ENCODE measurements around the gene FADS2.
"Not testable (repeated sequence)": the region's sequence is repeated elsewhere in the genome, so short reads cannot be mapped to it uniquely, and the experiment has no call there.

FADS2 gene

DNA sequence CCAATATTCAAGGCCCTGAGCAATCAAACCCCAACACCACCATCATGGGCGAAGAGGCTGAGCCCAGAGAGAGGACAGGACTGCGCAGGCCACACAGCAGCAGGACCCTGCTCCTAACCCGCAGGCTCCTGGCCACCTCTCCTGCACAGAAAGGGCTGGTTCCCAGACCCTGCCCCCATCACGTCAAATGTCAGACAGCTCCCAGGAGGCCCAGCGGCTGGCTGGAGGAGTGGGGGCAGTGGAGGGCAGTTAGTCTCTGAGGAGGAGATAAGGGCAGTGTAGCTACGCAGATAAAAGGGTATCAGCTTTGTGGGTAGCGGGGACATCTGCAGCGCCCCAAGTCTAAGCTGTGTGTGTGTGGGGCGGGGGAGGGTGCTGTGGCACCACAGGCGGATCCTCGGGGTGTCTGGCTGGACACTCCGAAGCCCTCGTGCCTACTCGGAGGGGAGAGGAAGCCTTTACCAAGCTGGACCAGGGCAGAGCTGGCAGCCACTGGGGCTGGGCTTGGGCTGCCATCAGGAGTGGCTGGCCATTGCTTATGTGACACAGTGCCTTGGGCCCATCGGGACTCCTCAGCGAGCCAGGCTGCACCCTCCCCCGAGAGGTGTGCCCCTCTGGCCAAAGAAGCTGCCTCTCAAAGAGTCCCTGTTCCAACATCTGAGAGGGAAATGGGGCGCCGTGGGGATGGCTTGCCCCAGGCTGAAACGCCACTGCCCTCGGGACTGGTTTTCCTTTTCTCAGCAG, 41.8 kb downstream of the FADS2 start:
- DNase-seq = no peak

DNA sequence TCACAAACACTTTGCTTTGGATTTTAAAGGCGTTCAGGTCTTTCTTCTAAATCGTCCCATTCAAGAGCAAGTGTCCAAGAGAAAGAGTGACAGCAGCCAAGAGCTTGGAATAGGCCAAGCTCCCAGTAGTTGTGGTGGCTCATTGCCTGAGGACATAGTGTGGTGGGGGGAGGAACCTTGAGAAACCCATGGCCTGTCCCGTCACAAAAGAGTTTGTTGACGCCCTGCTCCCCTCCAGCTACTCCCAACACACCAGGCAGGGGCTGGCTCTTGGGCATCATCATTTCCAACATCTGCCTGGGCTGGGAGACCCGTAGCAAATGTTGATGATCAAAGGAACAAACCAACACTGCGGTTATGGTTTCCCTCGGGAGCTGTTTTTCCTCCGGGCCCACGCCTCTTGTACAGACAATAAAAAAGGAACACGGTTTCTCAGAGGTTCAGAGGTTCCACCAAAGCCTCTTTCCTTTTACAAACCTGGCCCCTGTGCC, 42.5 kb downstream of the FADS2 start:
- DNase-seq = no peak

DNA sequence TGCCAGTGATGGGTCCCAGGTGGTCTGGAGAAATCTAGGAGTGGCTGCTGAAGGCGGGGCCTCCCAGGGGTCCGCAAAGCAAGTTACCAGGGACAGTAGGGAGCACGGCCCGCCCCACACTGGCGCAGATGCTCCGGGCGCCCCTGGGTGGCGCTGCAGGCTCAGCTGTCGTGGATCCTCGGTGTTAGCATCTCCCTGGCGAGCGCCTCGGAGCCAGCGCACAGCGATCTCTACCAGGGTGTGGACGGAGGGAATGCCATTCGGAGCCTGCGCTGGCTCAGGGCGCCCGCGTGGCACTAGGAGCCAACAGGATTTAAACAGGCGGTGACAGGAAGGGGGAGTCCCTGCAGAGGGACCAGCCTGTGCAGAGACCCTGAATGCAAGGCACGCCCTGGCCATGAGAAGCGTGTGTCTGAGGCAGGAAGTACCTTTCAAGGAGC, 43.1 kb downstream of the FADS2 start:
- DNase-seq = peak; percentile 57

DNA sequence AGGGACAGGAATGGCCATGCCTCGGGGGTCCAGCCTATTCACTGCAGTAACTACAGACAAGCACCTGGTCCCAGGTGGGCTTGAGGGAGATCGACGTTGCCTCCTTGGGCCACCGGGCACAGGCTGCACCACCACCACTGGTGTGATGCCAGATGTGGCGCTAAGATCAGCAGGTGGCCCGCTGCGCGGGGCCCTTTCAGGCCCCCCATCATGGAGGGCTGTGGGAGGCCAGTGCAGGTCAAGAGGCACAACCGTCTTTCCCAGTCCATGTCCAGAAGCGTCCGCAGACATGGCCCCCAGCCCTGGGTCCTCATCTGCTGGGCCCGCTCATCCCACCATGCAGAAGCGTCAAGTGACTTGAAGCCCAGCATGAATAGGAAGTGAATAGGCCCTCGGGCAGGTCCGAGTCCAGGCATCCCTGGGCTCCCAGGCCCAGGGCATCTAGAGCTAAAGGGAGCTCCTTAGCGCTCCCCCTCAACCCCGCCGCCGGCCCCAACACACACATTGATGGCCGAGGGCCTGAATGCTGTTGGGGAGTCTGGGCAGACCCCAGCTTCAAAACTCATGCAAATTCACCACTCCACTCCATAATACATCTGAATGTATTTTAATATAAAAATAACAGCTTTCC, 45.0 kb downstream of the FADS2 start:
- DNase-seq = no peak

DNA sequence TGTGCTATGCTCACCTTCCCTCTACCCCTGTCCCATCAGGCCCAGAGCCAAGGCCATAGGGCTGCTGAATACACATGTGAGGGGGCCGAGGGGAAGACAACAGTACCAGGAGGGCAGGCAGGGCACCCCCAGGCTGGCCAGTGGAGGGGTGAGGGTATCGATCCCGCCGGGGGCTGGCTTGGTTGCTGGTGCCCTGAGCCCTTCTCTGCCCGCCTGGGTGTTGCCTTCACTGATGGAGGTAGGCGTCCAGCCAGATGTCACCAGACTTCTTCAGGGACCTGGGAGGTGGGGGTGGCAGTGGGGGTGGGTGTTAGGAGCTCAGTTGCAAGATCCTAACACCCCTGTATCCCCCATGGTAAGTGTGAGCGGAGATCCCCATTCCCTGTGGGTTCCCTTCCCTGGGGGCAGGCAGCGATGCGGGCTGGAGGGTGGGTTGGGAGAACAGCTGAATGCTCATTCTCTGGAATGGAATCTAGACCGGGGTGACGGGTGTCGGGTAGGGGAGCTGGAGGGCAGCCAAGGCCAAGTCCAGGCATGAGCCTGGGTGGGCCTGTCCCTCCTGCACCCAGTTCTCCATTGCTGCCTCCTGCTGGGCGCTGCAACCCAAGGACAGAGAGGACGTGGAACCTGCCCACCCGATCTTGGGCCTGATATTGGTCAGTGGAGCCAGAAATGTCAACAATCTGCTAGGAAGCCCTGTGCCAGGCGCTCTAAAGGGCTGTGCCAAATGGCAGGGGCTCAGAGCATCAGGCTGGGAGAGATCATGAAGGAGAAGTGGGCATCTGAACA, 45.7 kb downstream of the FADS2 start:
- DNase-seq = no peak

DNA sequence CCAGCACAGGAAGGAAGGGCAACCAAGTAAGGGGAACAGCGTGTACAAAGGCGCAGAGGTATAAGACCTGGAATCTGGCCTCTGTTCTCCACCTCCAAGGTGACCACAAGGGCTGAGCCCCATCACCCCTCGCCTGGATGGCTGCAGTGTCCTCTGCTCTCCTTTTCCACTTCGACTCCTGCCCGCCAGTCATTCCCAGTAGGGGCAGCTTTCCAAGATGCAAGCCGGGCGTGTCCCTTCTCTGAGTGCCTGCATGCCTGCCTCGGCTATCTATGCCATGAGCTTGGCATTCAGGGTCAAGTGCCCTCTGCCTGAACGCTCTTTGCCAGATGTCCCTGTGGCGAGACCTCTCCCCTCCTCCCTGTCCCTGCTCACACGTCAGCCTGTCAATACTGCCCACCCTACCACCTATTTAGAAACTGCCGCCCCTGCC, 46.3 kb downstream of the FADS2 start:
- DNase-seq = no peak

DNA sequence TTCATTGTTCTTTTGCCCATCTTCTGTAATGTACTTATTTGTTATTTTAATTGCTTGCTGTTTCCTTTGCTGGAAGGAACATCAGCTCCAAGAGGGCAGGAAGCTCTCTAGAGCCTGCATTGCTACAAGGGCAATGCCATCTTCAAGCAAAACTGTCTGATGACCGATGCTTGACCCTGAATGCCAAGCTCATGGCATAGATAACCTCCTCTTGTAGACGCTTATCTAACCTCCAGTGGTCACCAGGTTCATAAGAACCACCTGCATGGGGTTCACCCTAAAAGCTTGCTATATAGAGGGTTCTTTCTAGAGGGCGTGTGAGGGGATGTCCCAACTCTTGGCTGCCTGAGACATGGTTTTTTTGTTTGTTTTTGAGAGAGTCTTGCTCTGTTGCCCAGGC, 46.8 kb downstream of the FADS2 start:
- DNase-seq = no peak

DNA sequence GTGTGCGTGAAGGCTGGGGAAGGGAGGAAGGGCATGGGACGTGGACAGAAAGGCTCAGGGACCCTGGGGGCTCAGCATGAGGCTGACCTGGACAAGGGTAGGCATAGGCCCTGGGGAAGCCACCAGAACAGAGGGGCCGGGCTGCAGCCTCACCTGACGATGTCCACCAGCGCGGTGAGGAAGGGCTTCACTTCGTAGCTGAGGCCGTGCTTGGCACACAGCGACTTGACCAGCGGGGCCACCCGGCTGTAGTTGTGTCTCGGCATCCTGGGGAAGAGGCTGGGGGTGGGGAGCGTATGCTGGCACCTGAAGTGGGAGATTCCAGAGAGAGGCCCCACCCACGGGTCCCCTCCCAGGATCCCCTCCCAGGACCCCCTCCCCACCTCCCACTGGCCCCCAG, 47.6 kb downstream of the FADS2 start:
- DNase-seq = no peak

DNA sequence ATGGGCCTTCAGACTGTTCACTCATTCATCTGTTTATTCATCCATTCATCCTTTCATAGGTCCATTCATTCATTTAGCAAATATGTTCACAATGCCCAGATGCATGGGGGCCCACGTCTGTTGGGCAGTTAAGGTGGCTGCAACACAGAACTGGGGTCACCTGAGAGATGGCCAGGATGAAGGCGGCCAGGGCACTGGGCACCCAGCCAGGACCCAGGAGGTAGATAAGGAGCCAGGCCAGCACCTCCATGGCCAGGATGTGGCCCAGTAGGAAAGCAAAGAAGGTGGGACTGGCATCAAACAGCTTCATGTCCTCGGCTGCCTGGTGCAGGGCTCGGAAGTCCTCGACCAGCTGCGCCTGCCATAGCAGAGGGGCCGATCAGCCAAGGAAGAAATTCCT, 51.1 kb downstream of the FADS2 start:
- no peak for DNase-seq

DNA sequence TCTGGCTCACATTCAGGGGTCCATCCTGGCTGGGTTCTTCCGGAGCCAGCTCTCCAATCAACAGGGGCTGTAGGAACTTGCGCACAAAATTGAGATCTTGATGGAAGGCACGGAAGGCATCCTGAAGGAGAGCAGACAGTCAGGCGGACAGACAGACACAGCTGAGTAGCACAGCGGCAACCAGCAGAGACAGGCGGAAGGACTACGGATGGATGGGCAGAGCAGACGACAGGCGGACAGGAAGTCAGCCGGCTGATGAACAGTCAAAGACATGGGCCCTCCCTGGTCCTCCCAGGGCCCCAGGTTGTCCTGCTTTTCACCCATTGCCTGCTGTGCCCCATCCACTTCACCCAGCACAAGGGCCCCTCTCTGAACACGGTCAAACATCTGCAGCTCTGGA, 51.9 kb downstream of the FADS2 start:
- no peak for DNase-seq

DNA sequence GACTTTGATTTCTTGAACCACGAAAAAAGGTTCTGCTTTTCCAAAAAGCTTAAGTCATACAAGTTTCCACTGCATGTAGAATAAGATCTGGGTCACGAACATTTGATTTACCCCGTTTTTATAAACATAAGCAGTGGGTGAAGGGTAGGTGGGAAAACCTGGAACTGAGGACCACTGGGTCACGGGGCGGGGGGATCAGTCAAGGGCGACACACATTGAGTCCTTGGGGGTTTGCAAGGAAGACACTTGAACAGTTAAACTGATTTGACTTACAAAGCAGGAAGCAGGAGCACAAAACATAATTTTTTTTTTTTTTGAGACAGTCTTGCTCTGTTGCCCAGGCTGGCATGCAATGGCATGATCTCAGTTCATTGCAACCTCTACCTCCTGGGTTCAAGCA, 52.4 kb downstream of the FADS2 start:
- no peak for DNase-seq

DNA sequence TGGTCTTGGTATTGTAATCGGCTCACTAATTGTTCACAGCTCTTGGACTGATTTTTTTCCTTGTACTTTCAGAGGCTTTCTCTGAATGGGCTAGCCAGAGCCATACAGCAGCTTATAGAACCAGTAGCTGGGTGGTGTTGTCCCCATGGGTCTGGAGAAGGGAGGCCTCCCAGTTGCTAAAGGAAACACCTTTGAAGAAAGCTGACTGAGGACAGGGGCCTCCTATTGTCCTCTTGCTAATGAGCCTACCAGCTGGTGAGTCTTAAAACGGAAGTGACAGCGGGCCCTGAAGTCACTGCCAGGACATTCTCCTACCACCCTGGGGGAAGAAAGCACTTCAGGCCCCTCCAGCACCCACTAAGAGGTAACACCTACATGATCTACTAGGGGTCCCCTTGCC, 53.3 kb downstream of the FADS2 start:
- DNase-seq = no peak

DNA sequence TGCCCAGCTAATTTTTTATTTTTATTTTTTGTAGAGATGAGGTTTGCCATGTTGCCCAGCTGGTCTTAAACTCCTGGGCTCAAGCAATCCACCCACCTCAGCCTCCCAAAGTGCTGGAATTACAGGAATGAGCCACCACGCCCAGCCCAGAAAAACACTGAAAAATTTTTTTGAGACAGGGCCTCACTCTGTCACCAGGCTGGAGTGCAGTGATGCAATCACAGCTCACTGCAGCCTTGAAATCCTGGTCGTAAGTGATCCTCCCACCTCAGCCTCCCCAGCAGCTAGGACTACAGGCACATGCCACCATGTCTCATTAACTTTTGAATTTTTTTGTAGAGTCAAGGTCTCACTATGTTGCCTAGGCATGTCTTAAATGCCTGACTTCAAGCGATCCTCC, 54.2 kb downstream of the FADS2 start:
- DNase-seq = not testable (repeated sequence)

DNA sequence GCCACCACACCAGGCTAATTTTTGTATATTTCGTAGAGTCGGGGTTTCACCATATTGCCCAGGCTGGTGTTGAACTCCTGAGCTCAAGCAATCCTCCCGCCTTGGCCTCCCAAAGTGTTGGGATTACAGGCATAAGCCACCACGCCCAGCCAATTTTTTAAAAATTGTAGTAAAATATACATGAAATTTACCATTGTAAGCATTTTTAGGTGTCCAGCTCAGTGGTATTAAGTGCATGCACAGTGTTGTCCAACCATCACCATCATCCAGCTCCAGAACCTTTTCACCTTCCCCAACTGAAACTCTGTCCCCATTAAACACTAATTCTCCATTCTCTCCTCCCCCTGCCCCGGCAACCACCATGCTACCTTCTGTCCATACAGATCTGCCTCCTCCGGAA, 54.8 kb downstream of the FADS2 start:
- no peak for DNase-seq

DNA sequence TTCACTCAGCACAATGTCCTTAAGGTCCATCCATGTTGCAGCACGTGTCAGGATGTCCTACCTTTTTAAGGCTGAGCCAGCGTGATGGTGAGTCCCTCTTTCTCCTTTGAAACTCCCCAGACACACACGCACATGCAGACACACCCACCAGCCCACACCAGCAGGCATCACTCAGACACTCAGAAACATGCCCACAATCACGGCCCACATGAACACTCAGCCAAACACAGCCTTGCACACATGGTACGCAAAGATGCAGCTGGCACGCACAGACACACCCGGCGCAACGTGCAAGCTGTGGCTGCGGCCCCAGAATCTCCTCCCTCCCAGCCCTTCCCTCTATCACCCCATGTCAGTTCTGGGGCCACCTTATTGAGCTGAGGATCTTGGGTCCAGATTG, 55.2 kb downstream of the FADS2 start:
- DNase-seq = no peak

DNA sequence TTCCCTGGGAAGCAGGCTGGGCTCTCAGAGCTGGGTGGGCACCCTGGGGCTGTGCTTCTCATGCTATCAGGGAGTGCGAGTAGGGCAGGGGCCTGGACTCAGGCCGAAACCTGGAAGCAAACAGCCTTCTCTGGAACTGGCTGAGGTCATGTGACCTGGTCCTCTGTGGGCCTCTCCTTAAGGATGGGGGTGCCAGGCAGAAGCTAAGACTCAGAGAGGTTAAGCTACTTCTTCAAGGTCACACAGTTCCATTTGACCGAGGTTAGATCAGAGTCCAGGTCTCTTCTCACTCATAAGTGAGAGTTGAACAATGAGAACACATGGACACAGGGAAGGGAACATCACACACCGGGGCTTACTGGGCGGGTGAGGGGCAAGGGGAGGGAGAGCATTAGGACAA, 55.8 kb downstream of the FADS2 start:
- DNase-seq = no peak

DNA sequence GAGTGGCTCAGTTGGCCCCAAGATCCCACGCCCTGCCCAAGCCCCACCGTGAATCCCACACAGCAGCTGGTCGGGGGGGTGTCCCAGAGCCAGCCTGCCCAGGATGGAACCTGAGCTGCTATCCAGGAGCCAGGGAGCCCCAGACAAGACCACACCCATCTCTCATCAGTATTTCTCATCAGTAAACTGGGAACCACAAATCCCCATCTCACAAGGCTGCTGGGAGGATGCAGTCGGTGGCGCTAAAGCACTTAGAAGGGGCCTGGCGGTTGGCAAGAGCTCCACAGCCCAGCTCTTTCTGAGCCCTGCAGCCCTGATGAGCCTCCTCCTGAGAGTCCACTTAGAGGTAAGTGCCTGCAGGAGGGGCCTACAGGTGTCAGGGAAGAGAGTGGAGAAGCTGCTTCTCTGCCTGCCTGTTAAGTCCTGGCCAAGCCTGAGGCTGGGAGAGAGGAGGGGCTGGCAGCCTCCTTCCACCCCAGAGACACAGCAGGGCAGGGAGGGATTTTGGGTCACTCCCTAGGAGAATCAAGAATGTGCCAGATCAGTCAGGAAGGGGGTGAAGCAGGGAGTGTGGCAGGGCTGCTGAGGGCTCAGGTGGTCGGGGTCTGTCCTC, 57.2 kb downstream of the FADS2 start:
- DNase-seq = no peak

DNA sequence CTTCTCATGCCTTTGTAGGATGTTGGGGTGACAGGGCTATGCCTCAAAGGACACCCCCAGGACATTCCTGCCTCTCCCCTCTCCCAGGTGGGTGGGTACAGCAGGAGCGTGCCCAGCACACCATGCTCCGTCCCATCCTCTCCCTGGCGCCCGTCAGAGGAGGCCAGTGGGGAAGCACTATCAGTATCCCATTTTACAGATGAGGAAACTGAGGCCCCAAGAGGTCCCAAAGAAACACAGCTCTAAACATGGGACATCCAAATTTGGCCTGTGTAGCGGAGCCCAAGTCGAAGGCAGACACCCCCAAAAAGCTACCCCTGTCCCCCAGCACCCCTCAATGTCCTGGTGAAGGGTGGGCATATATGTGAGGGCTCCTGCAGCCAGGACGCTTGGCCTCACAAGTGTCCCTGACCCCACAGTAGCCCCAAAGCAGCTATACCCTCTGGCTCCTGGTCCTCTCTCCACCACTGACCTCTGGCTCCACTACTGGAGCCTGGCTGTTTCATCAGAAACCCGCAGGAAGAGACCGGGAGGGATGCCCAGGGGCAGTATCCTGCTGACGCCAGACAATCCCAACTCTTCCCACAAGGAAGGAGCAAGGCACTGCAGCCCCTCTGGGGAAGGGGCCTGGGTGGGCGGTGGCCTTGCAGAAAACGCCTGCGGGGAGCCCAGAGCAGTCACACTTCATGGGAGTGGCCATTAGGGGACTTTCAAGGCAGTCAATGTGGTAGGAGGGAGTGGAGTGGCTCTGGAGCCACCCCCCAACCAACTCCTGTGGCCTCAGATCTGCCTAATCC, 57.9 kb downstream of the FADS2 start:
- no peak for DNase-seq

DNA sequence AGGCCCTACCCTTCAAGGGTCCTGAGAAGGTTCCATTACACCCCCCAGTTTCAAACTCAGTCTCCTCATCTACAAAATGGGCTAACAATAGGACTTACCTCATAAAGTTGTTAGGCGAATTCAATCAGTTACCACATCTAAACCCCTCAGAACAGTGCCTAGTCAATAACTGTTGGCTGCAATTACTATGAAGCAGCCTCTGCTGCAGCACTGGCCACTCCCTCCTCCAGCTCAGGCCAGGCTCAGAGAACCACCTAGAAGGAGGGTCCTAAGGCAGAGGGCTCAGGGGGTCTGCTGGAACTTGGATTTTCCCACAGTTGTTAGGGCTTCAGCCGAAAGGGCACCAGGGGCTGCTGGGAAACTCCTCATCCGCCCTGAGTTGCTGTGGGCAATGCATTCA, 58.5 kb downstream of the FADS2 start:
- no peak for DNase-seq

DNA sequence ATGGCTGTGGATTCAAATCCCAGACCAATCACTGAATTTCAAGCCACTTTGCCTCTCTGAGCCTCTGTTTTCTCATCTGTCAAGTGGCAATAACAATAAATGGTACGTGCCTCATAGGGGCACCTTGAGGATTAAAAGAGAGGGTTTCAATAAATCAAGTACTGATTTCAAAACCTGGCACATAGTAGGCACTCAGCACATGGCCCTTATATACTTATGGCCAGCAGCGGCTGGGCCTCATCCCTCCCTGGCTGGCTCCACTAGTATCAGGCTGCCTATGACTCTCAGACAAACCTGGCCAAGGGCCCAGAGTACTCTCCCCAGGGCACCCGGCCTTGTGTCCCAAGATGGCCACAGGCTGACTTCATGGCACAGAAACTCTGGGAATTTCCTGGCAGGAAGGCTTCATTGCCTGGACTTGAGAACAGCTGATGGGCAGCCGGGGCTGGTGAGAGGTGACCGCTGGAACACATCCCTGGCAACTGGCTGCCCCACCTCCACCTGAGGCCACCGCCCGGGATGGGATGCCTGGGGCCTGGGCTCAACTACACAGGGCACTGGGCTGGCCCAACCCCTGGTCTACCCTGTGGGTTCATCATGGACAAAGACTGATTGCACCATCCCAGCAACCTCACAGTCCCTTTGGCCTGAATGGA, 59.9 kb downstream of the FADS2 start:
- no peak for DNase-seq

DNA sequence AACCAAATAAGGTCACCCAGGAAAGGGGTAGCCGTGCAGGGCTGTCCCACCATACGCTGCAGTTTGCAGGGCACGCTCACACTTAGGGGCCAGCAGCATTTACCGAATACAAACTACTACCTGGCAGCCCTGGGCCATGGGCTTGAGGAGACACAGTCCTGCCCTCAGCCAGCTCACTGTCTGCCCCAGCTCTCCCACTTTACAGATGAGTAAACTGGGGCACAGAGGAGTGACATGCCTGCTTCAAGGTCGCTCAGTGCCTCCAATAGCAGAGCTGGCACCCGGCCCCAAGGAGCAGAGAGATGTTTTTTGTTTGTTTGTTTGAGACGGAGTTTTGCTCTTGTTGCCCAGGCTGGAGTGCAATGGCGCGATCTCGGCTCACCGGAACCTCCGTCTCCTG, 60.5 kb downstream of the FADS2 start:
- no peak for DNase-seq

DNA sequence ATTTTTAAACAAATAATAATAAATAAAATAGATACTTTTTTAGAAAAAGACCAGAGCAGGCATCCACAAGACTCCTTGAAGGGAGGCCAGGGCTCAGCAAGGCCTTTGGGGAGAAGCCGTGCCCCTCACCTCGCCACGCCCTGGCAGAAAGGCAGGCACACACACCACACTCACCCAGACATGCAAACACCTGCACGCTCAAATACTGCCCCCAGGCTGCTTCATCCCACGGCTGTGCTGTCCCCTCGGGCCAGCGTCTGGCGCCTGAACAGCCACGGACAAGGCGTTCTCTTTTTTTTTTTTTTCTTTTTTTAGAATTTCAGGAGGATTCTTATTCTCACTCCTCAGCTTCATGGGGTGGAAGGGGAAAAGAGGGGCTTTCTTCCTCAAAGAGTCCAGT, 61.7 kb downstream of the FADS2 start:
- no peak for DNase-seq

Data from T-helper 9 cell (primary cell).